WTC11 (cell line): Measurements from ENCODE around the gene NR1I3.

Experiments
- CTCF ChIP-seq: fragments of 200-600 bp; IDR thresholded peaks from 2 replicates; pipeline ENCODE4 v1.8.0; 2022; ENCODE audit warnings: antibody characterized with exemption
- E2F1 ChIP-seq: sonication (generic); formaldehyde crosslinking; IDR thresholded peaks from 2 replicates; pipeline ENCODE4 v1.8.0; 2022; ENCODE audit warnings: mild to moderate bottlenecking, missing genetic modification reagents
- E2F4 ChIP-seq: sonication (generic); formaldehyde crosslinking; IDR thresholded peaks from 2 replicates; pipeline ENCODE4 v1.8.1; 2022; ENCODE audit warnings: low read depth, mild to moderate bottlenecking, moderate library complexity, missing genetic modification reagents, borderline replicate concordance
- ELF4 ChIP-seq: sonication (generic); formaldehyde crosslinking; IDR thresholded peaks from 2 replicates; pipeline ENCODE4 v1.8.1; 2022; ENCODE audit warnings: low read depth, mild to moderate bottlenecking, moderate library complexity, missing genetic modification reagents
- FOXK1 ChIP-seq: sonication (generic); formaldehyde crosslinking; IDR thresholded peaks from 2 replicates; pipeline ENCODE4 v1.8.0; 2022; ENCODE audit warnings: mild to moderate bottlenecking, moderate library complexity, missing genetic modification reagents
- IRF2 ChIP-seq: sonication (generic); formaldehyde crosslinking; IDR thresholded peaks from 2 replicates; pipeline ENCODE4 v1.8.0; 2022; ENCODE audit warnings: low read depth, missing genetic modification reagents, borderline replicate concordance
- NR3C1 ChIP-seq: sonication (generic); formaldehyde crosslinking; conservative IDR thresholded peaks from 2 replicates; pipeline ENCODE4 v1.8.1; 2023; ENCODE audit warnings: low read depth, mild to moderate bottlenecking, missing genetic modification reagents
- ZNF425 ChIP-seq: fragments of 250-450 bp; sonication (Bioruptor Pico); conservative IDR thresholded peaks from 2 replicates; pipeline ENCODE4 v1.9.0; 2021; ENCODE audit warnings: mild to moderate bottlenecking
- ZSCAN18 ChIP-seq: fragments of 250-450 bp; sonication (Bioruptor Pico); IDR thresholded peaks from 2 replicates; pipeline ENCODE4 v2.1.2; 2022; ENCODE audit warnings: mild to moderate bottlenecking, moderate library complexity

- TF ChIP-seq ELF4 (no peak), IRF2 (CRISPR knock-in tag) (no peak), FOXK1 (CRISPR knock-in tag) (no peak), E2F1 (CRISPR knock-in tag) (no peak), CTCF (no peak), NR3C1 (CRISPR knock-in tag) (no peak), ZNF425 (no peak), ZSCAN18 (CRISPR knock-in tag) (no peak), E2F4 (CRISPR knock-in tag) (no peak)
These were observed 50.7 kb downstream of the NR1I3 start for GRCh38 chr1:161187311-161187710.
